Breast epithelium (tissue), 4 donors: ENCODE measurements around the gene UQCC5. TPM values are rescaled to one million over a fixed set of nuclear protein-coding genes. Genes with fewer than 3 reads are reported as not detected.

Experiments used
- DNase-seq, 2 donors: peaks; one replicate each; pipeline ENCODE4 v3.0.0-alpha.2; 2019; ENCODE audit warnings: low spot score in 2 of 2
- H3K27ac ChIP-seq, 2 donors: fragments of 200-600 bp; sonication (generic) in 1 of 2; one replicate each; pipeline ENCODE4 v1.5.1; 2016 to 2019; ENCODE audit warnings: mild to moderate bottlenecking in 1 of 2
- H3K27me3 ChIP-seq, 2 donors: fragments of 200-600 bp; sonication (generic) in 1 of 2; one replicate each; pipeline versions ENCODE4 v1.5.1 to v1.6.0; 2017 to 2019; ENCODE audit warnings: control low read depth in 1 of 2, mild to moderate bottlenecking in 1 of 2
- H3K36me3 ChIP-seq: fragments of 200-600 bp; one replicate; pipeline ENCODE4 v1.5.1; 2019
- H3K4me1 ChIP-seq, 2 donors: fragments of 200-600 bp; sonication (generic); one replicate each; pipeline ENCODE4 v1.5.1; 2016 to 2019; ENCODE audit warnings: control low read depth in 1 of 2
- H3K4me3 ChIP-seq, 3 donors: fragments of 200-600 bp; sonication (generic); 1 replicate in 2 of 3; 2 replicates in 1 of 3; pipeline ENCODE4 v1.5.1; 2016 to 2019; ENCODE audit warnings: mild to moderate bottlenecking in 3 of 3, moderate library complexity in 2 of 3
- H3K9me3 ChIP-seq, 2 donors: fragments of 200-600 bp; sonication (generic) in 1 of 2; one replicate each; pipeline ENCODE4 v1.5.1; 2016 to 2019; ENCODE audit warnings: control low read depth in 1 of 2
- POLR2A ChIP-seq: fragments of 450-650 bp; IDR thresholded peaks from one replicate; pipeline ENCODE4 v1.6.1; 2016; ENCODE audit warnings: antibody characterized with exemption, mild to moderate bottlenecking, moderate library complexity
- POLR2AphosphoS5 ChIP-seq, 3 donors: sonication (generic); formaldehyde crosslinking; IDR thresholded peaks; one replicate each; pipeline ENCODE4 v1.6.1; 2017; ENCODE audit warnings: antibody characterized with exemption in 3 of 3
- intact Hi-C: fragments of 100-400 bp; cut with DNase I; formaldehyde crosslinking; loops from one replicate; pipeline ENCODE4 v1.15.1; 2023; ENCODE audit warnings: low total_unique reads
- total RNA-seq, 3 donors: library from RNA; depleted of rRNA; stranded (reverse); fragments of >200 nt; gene quantifications; one replicate each; pipeline ENCODE4 v1.1.0, GENCODE V29; 2016
- TF ChIP-seq, protein P1 (sequence below), 3 donors: fragments of 450-650 bp; IDR thresholded peaks; one replicate each; pipeline ENCODE4 v1.5.1; 2016 to 2017; ENCODE audit warnings: antibody characterized with exemption in 3 of 3, mild to moderate bottlenecking in 3 of 3, moderate library complexity in 3 of 3

UQCC5 gene
- total RNA-seq, 3 donors from 2014 or later = 1.3 to 14.1 (median 1.8) TPM

- Histone ChIP-seq H3K36me3 (no peaks in the 10 kb centered on the region), H3K9me3 (no peaks in the 10 kb centered on the region), H3K27ac (no peak overlapping the region), H3K4me1 (no peaks in the 10 kb centered on the region), H3K4me3 (no peak overlapping the region), H3K27me3 (no peaks in the 10 kb centered on the region)
- DNase-seq = no peak
- TF ChIP-seq POLR2AphosphoS5 (IDR thresholded peaks at IDR 0.05) = no peak
- TF ChIP-seq, protein P1, sequence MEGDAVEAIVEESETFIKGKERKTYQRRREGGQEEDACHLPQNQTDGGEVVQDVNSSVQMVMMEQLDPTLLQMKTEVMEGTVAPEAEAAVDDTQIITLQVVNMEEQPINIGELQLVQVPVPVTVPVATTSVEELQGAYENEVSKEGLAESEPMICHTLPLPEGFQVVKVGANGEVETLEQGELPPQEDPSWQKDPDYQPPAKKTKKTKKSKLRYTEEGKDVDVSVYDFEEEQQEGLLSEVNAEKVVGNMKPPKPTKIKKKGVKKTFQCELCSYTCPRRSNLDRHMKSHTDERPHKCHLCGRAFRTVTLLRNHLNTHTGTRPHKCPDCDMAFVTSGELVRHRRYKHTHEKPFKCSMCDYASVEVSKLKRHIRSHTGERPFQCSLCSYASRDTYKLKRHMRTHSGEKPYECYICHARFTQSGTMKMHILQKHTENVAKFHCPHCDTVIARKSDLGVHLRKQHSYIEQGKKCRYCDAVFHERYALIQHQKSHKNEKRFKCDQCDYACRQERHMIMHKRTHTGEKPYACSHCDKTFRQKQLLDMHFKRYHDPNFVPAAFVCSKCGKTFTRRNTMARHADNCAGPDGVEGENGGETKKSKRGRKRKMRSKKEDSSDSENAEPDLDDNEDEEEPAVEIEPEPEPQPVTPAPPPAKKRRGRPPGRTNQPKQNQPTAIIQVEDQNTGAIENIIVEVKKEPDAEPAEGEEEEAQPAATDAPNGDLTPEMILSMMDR (IDR thresholded peaks at IDR 0.05) = no peak
- no peak for TF ChIP-seq POLR2A
- intact Hi-C loops = no loop called here
These were observed 14.7 kb downstream of the UQCC5 start for GRCh38 chr3:52551118-52551517.

DNA sequence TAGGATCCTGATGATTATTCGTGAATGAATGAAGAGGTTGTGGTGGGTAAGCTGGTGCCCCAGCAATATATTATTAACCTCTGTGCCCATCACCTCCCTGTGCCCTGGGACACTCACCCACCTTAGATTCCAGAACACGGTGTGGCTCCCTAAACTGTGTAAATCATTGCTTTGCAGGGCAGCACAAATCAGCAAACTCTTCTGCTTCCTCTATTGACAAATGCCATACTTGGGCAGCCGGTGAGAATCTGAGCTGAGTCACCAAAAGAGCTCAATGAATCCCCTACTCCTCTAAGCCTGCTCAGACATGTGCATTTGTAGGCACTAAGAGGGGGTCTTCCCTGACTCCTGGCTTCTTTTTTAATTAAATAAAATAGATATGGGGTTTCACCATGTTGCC is 15.7 kb downstream of the UQCC5 start:
- H3K9me3 ChIP-seq = no peaks in the 10 kb centered on the region
- no peak overlapping the region for H3K4me3 ChIP-seq
- intact Hi-C loops = no loop called here
- no peak for DNase-seq
- H3K36me3 ChIP-seq = no peaks in the 10 kb centered on the region
- TF ChIP-seq POLR2A = no peak
- TF ChIP-seq, protein P1 (IDR thresholded peaks at IDR 0.05) = no peak
- TF ChIP-seq POLR2AphosphoS5 (IDR thresholded peaks at IDR 0.05) = no peak
- H3K4me1 ChIP-seq = no peaks in the 10 kb centered on the region
- no peaks in the 10 kb centered on the region for H3K27me3 ChIP-seq
- H3K27ac ChIP-seq = no peak overlapping the region

DNA sequence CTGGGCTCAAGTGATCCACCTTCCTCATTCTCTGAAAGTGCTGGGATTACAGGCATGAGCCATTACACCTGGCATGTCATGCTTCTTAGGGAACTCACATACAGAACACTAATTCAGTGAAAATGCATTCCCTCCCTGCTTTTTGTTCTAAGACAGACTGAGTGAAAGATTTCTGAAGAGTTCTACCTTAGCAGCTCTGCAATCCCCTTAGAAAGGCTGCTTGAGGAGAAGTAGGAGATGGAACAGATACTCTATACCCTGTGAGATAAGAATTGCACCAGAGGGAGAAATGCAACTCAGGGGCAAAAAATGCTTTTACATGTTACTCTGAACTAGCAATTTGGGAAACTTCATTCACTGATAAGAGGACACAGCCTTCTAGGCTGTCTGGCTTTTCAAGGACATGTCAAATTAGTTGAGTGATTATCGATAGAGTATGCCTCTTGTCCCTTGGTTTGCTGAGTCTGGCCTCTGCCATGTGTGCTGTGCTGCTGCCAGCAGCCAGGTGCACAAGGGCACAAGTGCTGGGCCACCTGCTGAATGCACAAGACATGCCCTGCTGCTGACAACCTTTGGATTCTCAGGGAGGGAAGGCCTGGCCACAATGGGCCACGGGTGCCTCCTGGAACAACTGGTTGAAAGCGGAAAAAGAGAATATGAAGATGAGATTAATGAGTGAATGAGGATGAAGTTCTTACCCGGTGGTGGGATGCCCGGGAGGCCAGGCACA is 17.8 kb downstream of the UQCC5 start:
- H3K27ac ChIP-seq = no peak overlapping the region
- no peak for DNase-seq
- no peak overlapping the region for H3K4me3 ChIP-seq
- H3K36me3 ChIP-seq = no peaks in the 10 kb centered on the region
- H3K9me3 ChIP-seq = no peaks in the 10 kb centered on the region
- intact Hi-C loops = no loop called here
- no peaks in the 10 kb centered on the region for H3K4me1 ChIP-seq
- H3K27me3 ChIP-seq = no peaks in the 10 kb centered on the region
- no peak for TF ChIP-seq POLR2A
- TF ChIP-seq, protein P1 (IDR thresholded peaks at IDR 0.05) = no peak
- TF ChIP-seq POLR2AphosphoS5 (IDR thresholded peaks at IDR 0.05) = no peak

DNA sequence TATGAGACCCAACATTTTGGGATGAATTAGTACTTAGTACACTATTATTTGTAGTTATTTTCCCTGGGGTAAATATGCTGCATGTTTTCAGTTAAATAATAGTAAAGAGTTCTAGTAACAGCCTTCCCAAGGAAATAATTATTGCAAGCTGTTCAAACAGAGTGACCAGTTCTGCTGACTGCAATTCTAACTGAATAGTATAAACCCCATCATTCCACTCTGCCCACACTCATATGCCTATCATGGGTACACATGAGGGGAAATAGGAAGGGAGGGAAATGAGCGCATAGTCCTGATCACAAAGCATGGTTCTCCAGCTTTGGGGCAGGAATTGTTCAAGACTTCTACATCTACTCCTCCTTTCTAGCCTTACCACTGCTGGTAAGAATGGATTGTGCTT is 18.7 kb downstream of the UQCC5 start:
- TF ChIP-seq POLR2AphosphoS5 (IDR thresholded peaks at IDR 0.05) (no peak), POLR2A (no peak)
- TF ChIP-seq, protein P1 (IDR thresholded peaks at IDR 0.05) = no peak
- no peaks in the 10 kb centered on the region for H3K4me1 ChIP-seq

DNA sequence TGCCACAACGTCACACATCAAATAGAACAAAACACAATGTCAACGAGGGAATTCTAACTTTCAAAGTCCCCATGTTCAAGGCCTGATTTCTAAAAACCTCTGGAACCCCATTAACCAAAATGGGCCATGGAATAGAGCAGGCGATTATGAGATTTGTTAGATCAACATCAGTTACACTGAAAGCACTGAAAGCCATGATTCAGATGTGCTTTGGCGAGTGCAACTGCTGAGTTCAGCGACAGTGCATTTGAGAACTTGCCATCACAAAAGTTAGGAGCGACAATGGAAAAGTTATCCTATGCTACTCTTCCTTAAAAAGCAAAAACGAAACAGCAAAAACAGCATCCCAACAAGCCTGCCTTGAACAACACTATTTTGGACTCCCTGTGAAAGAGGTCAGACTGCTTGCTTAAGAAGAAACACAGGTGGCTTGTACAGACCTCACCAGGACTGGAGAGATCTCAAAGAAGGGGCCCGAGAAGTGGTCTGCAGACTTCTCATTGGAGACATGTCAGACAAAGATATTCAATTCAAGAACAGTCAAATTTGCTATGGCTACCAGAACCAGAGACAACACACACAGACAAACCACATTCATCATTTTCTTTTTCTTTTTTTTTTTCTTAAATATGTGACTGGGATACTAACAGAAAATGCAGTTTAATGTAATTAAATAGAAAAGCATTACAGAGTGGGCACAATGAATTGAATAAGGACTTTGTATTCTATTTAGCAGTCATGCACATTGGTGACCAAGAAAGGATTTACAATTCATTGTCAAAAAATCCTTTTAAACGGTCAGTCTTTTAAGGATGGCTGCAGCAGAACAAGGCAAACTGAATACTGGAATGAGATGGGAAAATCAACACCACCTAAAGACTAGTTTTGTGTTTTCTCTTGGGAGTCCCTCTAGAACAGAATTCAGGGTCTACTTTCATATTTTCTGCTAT is 20.9 kb downstream of the UQCC5 start:
- intact Hi-C loops = no loop called here
- DNase-seq = no peak
- Histone ChIP-seq H3K4me3 (no peak overlapping the region), H3K27ac (no peak overlapping the region), H3K4me1 (no peaks in the 10 kb centered on the region), H3K36me3 (no peaks in the 10 kb centered on the region), H3K9me3 (no peaks in the 10 kb centered on the region), H3K27me3 (no peaks in the 10 kb centered on the region)
- no peak for TF ChIP-seq POLR2AphosphoS5 (IDR thresholded peaks at IDR 0.05)
- TF ChIP-seq, protein P1 (IDR thresholded peaks at IDR 0.05) = no peak
- TF ChIP-seq POLR2A = no peak

More for the DNA sequence above, 18.7 kb downstream of the UQCC5 start:
- Histone ChIP-seq H3K4me3 (no peak overlapping the region), H3K36me3 (no peaks in the 10 kb centered on the region), H3K27me3 (no peaks in the 10 kb centered on the region), H3K9me3 (no peaks in the 10 kb centered on the region), H3K27ac (no peak overlapping the region)
- DNase-seq = no peak
- intact Hi-C loops = no loop called here
